GM12875 (cell line): ENCODE results near the gene GLRX.
A peak's percentile ranks its signal among the peaks of the same experiment; 100 is the strongest.

Experiments
- H3K4me3 ChIP-seq: one replicate; pipeline ENCODE4 v1.5.1; 2011; ENCODE audit warnings: low read depth, low read length, control low read depth
- TF ChIP-seq, protein P1 (sequence below): IDR thresholded peaks from 2 replicates; pipeline ENCODE4 v1.5.1; 2011; ENCODE audit warnings: low read depth, mild to moderate bottlenecking, control low read depth, inconsistent platforms, low read length, moderate library complexity, borderline replicate concordance; ENCODE audit not compliant: insufficient read depth

Gene GLRX

DNA sequence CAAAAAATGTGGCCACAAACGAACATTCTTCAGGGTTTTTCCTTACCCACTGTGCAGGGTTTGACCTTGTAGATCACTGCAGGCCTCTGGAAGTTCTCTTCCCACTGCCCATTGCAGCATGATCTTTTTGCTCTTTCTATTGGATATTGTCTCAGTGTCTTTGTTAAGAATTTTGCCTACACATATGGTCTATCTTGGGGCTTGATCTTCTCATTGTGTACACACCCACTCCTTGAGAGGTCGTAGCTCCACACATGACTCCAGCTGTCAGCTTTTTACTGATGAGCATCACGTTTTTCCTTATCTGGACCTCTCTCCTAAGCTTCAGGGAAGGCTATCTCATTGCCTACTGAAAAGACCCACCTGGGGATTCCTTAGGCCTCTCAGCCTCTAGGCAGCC is 3.0 kb upstream of the GLRX start:
- TF ChIP-seq, protein P1, sequence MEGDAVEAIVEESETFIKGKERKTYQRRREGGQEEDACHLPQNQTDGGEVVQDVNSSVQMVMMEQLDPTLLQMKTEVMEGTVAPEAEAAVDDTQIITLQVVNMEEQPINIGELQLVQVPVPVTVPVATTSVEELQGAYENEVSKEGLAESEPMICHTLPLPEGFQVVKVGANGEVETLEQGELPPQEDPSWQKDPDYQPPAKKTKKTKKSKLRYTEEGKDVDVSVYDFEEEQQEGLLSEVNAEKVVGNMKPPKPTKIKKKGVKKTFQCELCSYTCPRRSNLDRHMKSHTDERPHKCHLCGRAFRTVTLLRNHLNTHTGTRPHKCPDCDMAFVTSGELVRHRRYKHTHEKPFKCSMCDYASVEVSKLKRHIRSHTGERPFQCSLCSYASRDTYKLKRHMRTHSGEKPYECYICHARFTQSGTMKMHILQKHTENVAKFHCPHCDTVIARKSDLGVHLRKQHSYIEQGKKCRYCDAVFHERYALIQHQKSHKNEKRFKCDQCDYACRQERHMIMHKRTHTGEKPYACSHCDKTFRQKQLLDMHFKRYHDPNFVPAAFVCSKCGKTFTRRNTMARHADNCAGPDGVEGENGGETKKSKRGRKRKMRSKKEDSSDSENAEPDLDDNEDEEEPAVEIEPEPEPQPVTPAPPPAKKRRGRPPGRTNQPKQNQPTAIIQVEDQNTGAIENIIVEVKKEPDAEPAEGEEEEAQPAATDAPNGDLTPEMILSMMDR: no peak
- H3K4me3 ChIP-seq: no peak overlapping the region

DNA sequence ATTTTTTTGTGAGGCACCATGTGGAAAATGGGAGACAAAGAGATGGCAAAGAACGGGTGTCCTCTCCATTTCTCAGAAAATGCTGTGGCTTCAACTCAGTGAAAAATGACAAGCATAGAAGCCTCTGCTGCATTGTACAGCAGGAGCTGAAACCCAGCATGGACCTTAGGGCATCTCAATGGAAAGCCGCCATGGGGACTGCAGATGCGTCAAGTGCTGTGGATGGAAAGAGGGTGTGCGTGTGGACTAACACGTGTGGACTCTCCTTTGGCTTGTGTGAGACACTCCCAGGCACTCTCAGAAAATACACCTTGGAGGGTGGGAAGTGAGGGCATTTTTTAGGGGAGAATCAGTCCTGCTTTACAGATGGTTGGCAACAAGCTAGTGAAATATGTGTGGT is 2.2 kb upstream of the GLRX start:
- TF ChIP-seq, protein P1: no peak
- H3K4me3 ChIP-seq: no peak overlapping the region

DNA sequence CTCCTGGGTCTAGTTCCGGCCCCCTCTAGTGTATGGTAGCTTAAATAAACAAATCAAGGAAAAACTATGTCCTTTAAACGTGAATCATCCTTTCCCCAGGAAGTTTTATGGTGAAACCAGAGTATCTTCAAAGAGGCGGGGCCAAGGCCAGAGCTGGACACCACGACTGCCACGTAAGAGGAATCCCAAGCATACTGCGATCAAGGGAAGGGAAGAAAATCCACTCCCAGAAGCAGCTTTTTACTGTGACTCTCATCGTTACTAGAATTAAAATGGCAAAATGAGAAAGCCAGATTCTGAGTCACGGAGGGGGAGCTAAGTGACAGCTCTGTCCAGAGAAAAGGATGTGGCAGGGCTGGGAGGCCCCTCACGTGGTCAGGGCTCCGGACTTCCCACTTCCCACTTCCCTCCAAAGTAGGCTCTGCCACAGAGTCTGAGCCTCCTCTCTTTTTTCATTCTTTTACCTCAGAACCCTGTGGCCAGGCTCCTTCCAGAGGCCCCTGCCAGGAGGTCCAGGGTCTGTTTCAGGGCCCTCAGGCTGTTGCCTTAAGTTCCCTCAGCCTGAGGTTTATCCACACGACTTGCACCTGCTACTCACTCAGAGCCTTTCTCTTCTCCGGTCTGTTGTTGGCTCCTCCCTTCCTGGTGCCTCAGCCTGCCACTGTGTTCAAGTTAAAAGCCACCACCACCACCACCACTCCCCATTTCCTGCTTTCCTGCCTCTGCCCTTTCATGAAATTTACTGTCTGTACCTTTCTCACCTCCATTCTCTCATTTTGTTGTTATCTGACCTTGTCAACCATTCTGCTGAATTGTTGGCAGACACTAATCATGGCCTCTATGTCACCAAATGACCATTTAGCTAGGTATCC is 1.4 kb upstream of the GLRX start:
- peak overlapping the region; percentile 36 for H3K4me3 ChIP-seq
- TF ChIP-seq, protein P1: no peak

DNA sequence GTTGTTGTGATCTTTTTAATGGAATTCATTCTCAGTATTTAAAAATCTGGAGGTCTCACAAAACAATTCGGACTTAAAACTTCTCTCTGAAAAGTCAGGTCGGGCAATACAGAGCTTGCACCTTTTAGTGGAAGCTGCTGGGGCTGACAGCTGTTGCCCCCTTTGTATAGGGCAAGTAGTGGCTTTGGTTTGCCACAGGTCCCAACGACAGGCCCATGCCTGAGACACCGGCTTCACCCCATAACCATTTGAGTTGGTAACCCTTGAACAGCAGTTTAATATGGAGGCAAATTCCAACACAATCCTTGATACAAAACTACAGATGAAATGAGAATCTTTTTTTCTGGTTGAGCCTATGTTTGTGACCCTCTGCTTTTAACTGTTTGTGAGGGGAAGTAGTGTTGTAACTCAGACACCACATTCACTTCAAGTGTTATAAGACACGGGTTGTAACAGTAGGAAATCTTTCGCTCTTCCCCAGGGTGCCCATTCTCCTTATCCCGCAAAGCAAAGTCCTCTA is 752 bp upstream of the GLRX start:
- TF ChIP-seq, protein P1: no peak
- H3K4me3 ChIP-seq: peak overlapping the region; percentile 85

DNA sequence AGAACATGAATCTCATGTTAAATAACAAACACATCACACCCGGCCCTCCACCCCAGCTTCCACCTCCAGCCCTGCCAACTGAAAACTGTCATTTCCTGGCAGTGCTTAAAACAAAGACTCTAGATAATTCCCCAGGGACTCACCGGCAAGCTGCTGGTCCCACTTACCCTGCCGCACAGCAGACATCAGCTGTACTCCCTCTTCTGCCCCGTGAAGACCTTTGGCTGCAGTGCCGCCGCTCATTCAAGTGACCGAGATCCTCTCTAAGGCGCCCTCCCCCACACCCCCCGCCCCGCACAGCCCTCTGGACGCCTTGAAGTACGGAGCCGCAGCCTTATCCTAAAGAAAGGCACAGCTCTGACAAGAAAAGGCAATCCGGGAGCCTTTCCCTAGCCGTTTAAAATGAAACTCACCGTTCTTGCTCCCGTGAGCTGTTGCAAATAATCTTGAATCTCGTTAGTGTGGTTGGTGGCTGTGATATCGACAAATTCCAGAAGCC is 434 bp downstream of the GLRX start:
- TF ChIP-seq, protein P1: no peak
- peak overlapping the region; percentile 85 for H3K4me3 ChIP-seq

DNA sequence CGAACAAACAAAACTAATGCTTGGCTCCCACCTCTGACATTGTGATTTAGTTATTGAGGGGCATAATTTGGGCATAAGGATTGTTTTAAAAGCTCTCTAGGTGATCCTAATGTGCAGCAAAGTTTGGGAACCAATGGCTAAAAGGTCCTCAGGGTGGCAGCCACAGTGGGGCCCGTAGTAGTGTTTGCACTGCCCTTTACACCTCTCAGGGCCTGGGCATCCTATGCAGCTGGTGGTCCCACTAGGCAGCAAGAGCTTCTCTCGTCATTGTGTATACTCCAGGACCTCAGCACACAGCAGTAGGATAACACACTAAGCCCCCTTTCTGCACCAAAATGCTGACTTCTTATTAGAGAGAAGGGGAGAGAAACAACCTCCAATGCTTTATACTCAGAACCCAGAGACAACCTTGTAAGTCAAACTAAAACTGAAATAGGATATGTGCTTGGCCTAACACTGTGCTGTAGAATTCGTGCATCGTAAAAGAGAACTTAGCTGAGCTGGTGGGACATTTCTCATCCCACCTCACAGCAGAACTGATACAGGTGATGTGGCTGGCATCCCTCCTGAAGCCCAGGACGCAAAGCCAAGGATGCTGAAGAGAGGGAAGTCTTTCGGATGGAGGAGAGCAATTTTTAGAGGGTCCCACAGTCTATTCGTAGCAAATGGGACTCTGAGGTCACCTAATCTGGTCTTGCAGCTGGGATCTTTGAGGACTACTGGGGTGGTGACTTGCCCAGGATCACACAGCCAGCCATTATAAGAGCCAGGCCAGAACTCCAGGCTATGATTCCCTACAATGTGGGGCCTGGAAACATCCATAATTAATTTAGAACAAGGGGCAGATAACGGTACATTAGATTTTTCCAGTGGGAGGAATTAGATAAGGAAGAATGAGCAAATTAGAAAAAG is 1.2 kb downstream of the GLRX start:
- TF ChIP-seq, protein P1: no peak

More for the DNA sequence above, 1.2 kb downstream of the GLRX start:
- peak overlapping the region; percentile 85 for H3K4me3 ChIP-seq
